Neuronal stem cell (in vitro differentiated cells): ENCODE data around the gene CDC14B.

Experiments used
- DNase-seq: peaks from one replicate; pipeline ENCODE4 v3.0.0-alpha.2; 2013; ENCODE audit warnings: low spot score
- H2AFZ ChIP-seq: one replicate; pipeline ENCODE4 v1.6.1; 2013; ENCODE audit warnings: mild to moderate bottlenecking, low read length, inconsistent platforms
- H2AK5ac ChIP-seq: 2 replicates; pipeline ENCODE4 v1.6.1; 2013; ENCODE audit warnings: low read depth, mild to moderate bottlenecking, inconsistent platforms, low read length, moderate library complexity, mixed read lengths
- H2BK120ac ChIP-seq: 2 replicates; pipeline ENCODE4 v1.6.1; 2013; ENCODE audit warnings: low read depth, mild to moderate bottlenecking, inconsistent platforms, low read length, moderate library complexity, mixed read lengths
- H2BK12ac ChIP-seq: one replicate; pipeline ENCODE4 v1.6.1; 2013; ENCODE audit warnings: low read length, inconsistent platforms
- H2BK15ac ChIP-seq: 2 replicates; pipeline ENCODE4 v1.6.1; 2013; ENCODE audit warnings: mild to moderate bottlenecking, low read length, inconsistent platforms, mixed read lengths
- H2BK5ac ChIP-seq: one replicate; pipeline ENCODE4 v1.6.1; 2013; ENCODE audit warnings: inconsistent platforms, mild to moderate bottlenecking, low read length, moderate library complexity
- H3K14ac ChIP-seq: one replicate; pipeline ENCODE4 v1.6.1; 2013; ENCODE audit warnings: low read length, inconsistent platforms
- H3K18ac ChIP-seq: 2 replicates; pipeline ENCODE4 v1.6.1; 2013; ENCODE audit warnings: low read length, inconsistent platforms
- H3K23ac ChIP-seq: 2 replicates; pipeline ENCODE4 v1.6.1; 2013; ENCODE audit warnings: low read depth, mild to moderate bottlenecking, mixed read lengths, low read length, inconsistent platforms; ENCODE audit not compliant: poor library complexity
- H3K27ac ChIP-seq: replicated peaks from 3 replicates; pipeline ENCODE4 v1.5.1; 2013; ENCODE audit warnings: low read length, inconsistent platforms
- H3K27me3 ChIP-seq, 3 experiments: 2 replicates each; pipeline ENCODE4 v1.6.1; 2013; ENCODE audit warnings: low read length in 3 of 3, mild to moderate bottlenecking in 2 of 3, inconsistent platforms in 1 of 3, low read depth in 1 of 3, mixed read lengths in 1 of 3, moderate library complexity in 1 of 3; ENCODE audit not compliant: control insufficient read depth in 3 of 3, insufficient read depth in 3 of 3
- H3K36me3 ChIP-seq, 2 donors: replicated peaks in 1 of 2; 2 replicates each; pipeline ENCODE4 v1.6.1; 2013; ENCODE audit warnings: low read length in 2 of 2; ENCODE audit not compliant: control insufficient read depth in 2 of 2, insufficient read depth in 2 of 2
- H3K4ac ChIP-seq: 2 replicates; pipeline ENCODE4 v1.6.1; 2013; ENCODE audit warnings: inconsistent platforms, mild to moderate bottlenecking, low read length, moderate library complexity
- H3K4me1 ChIP-seq, 2 donors: 1 replicate in 1 of 2; 2 replicates in 1 of 2; pipeline ENCODE4 v1.6.1; 2013; ENCODE audit warnings: low read length in 2 of 2, low read depth in 1 of 2; ENCODE audit not compliant: control insufficient read depth in 2 of 2, insufficient read depth in 1 of 2
- H3K4me2 ChIP-seq: one replicate; pipeline ENCODE4 v1.6.1; 2013; ENCODE audit warnings: mild to moderate bottlenecking, low read length, inconsistent platforms; ENCODE audit not compliant: insufficient read depth, poor library complexity, severe bottlenecking
- H3K4me3 ChIP-seq, 2 donors: 2 replicates each; pipeline ENCODE4 v1.5.1; 2013; ENCODE audit warnings: low read length in 2 of 2, mild to moderate bottlenecking in 2 of 2, inconsistent platforms in 1 of 2, moderate library complexity in 1 of 2
- H3K79me1 ChIP-seq: one replicate; pipeline ENCODE4 v1.6.1; 2013; ENCODE audit warnings: low read depth, mild to moderate bottlenecking, inconsistent platforms, low read length, moderate library complexity
- H3K9ac ChIP-seq: one replicate; pipeline ENCODE4 v1.6.1; 2013; ENCODE audit warnings: mild to moderate bottlenecking, low read depth, low read length, inconsistent platforms; ENCODE audit not compliant: poor library complexity
- H3K9me3 ChIP-seq, 2 donors: replicated peaks in 1 of 2; 2 replicates each; pipeline versions ENCODE3 to v1.6.1; 2013; ENCODE audit warnings: low read length in 2 of 2, mild to moderate bottlenecking in 2 of 2, inconsistent platforms in 1 of 2, low read depth in 1 of 2, mixed read lengths in 1 of 2, moderate library complexity in 1 of 2; ENCODE audit not compliant: control insufficient read depth in 2 of 2, insufficient read depth in 1 of 2
- H4K8ac ChIP-seq: one replicate; pipeline ENCODE4 v1.6.1; 2013; ENCODE audit warnings: low read depth, mild to moderate bottlenecking, inconsistent platforms, low read length, moderate library complexity
- H4K91ac ChIP-seq: one replicate; pipeline ENCODE4 v1.6.1; 2013; ENCODE audit warnings: low read length, low read depth, mild to moderate bottlenecking, inconsistent platforms; ENCODE audit not compliant: poor library complexity
- WGBS, 2 donors: extraction: QIAGEN DNeasy Blood & Tissue Kit; methylation state at CpG; one replicate each; pipeline ENCODE4 v1.1.7; 2013; ENCODE audit warnings: missing lambda C conversion rate in 2 of 2, mixed read lengths in 1 of 2; ENCODE audit not compliant: insufficient read length in 2 of 2, insufficient replicate concordance in 1 of 2; ENCODE audit errors: extremely low coverage in 2 of 2; 5-methylcytosine and 5-hydroxymethylcytosine counted together

Gene CDC14B

GRCh38 chr9:96524764-96525163, 94.9 kb downstream of the CDC14B start:
- Histone ChIP-seq H3K4me2 (no peak overlapping the region), H3K23ac (no peak overlapping the region), H4K91ac (no peak overlapping the region), H3K4me3 (no peak overlapping the region), H3K27me3 (no peaks in the 10 kb centered on the region), H4K8ac (no peak overlapping the region), H2BK5ac (no peak overlapping the region), H3K4ac (no peak overlapping the region), H3K36me3 (peaks cover 3 to 67% of the 10 kb centered on the region in 2 donors), H3K79me1 (no peaks in the 10 kb centered on the region), H2AFZ (no peak overlapping the region), H3K27ac (no peak overlapping the region), H3K14ac (no peak overlapping the region), H2BK15ac (no peak overlapping the region), H3K9me3 (no peaks in the 10 kb centered on the region), H3K9ac (no peak overlapping the region), H3K4me1 (no peaks in the 10 kb centered on the region), H3K18ac (no peak overlapping the region), H2AK5ac (no peak overlapping the region), H2BK12ac (no peak overlapping the region), H2BK120ac (no peak overlapping the region)
- DNase-seq: no peak
- WGBS, 2 donors: no CpG with 5 or more reads among the region's 2 CpGs

- Histone ChIP-seq H4K8ac (no peak overlapping the region), H4K91ac (no peak overlapping the region), H3K4me2 (no peak overlapping the region), H2BK12ac (no peak overlapping the region), H3K14ac (no peak overlapping the region), H2AFZ (no peak overlapping the region), H3K27me3 (no peaks in the 10 kb centered on the region), H2BK5ac (no peak overlapping the region), H2BK120ac (no peak overlapping the region), H2BK15ac (no peak overlapping the region), H3K18ac (no peak overlapping the region), H3K23ac (no peak overlapping the region), H2AK5ac (no peak overlapping the region), H3K36me3 (peaks cover 3 to 71% of the 10 kb centered on the region in 2 donors), H3K27ac (no peak overlapping the region), H3K9ac (no peak overlapping the region), H3K4me3 (no peak overlapping the region), H3K4ac (no peak overlapping the region), H3K4me1 (no peaks in the 10 kb centered on the region), H3K9me3 (no peaks in the 10 kb centered on the region), H3K79me1 (no peaks in the 10 kb centered on the region)
- WGBS, 2 donors: no CpG with 5 or more reads among the region's 7 CpGs
- no peak for DNase-seq
These were observed 95.6 kb downstream of the CDC14B start for GRCh38 chr9:96524045-96524444.

- peaks cover 3 to 68% of the 10 kb centered on the region in 2 donors for H3K36me3 ChIP-seq
- WGBS, 2 donors: no CpG with 5 or more reads among the region's 7 CpGs
These were observed 96.3 kb downstream of the CDC14B start for GRCh38 chr9:96523374-96523773.

GRCh38 chr9:96522366-96522765, 97.3 kb downstream of the CDC14B start:
- Histone ChIP-seq H3K4me1 (no peaks in the 10 kb centered on the region), H3K23ac (no peak overlapping the region), H3K18ac (no peak overlapping the region), H2AFZ (no peak overlapping the region), H3K9ac (no peak overlapping the region), H4K8ac (no peak overlapping the region), H2BK5ac (no peak overlapping the region), H4K91ac (no peak overlapping the region), H3K4me2 (no peak overlapping the region), H3K4me3 (no peak overlapping the region), H3K27me3 (no peaks in the 10 kb centered on the region), H2AK5ac (no peak overlapping the region), H3K4ac (no peak overlapping the region), H3K36me3 (peaks cover 3 to 72% of the 10 kb centered on the region in 2 donors), H2BK15ac (no peak overlapping the region), H3K9me3 (no peaks in the 10 kb centered on the region), H3K14ac (no peak overlapping the region), H2BK12ac (no peak overlapping the region), H3K79me1 (no peaks in the 10 kb centered on the region), H3K27ac (no peak overlapping the region), H2BK120ac (no peak overlapping the region)
- no CpG with 5 or more reads among the region's 4 CpGs for WGBS, 2 donors
- DNase-seq: no peak

More at GRCh38 chr9:96523374-96523773, 96.3 kb downstream of the CDC14B start:
- Histone ChIP-seq H3K27ac (no peak overlapping the region), H3K14ac (no peak overlapping the region), H3K4me1 (no peaks in the 10 kb centered on the region), H3K23ac (no peak overlapping the region), H3K9ac (no peak overlapping the region), H2AK5ac (no peak overlapping the region), H3K79me1 (no peaks in the 10 kb centered on the region), H3K27me3 (no peaks in the 10 kb centered on the region), H3K9me3 (no peaks in the 10 kb centered on the region), H3K4ac (no peak overlapping the region), H2BK12ac (no peak overlapping the region), H3K4me2 (no peak overlapping the region), H2BK15ac (no peak overlapping the region), H3K4me3 (no peak overlapping the region), H3K18ac (no peak overlapping the region), H4K8ac (no peak overlapping the region), H2AFZ (no peak overlapping the region), H2BK5ac (no peak overlapping the region), H4K91ac (no peak overlapping the region), H2BK120ac (no peak overlapping the region)
- no peak for DNase-seq
